Parathyroid adenoma (tissue), 2 donors: ENCODE results near the gene CLEC16A.

Experiments used
- H2AFZ ChIP-seq: fragments of 300-600 bp; sonication (generic); one replicate; pipeline ENCODE4 v1.7.0; 2017; ENCODE audit warnings: antibody characterized with exemption, mild to moderate bottlenecking
- H3K27ac ChIP-seq: fragments of 300-600 bp; sonication (generic); one replicate; pipeline ENCODE4 v1.7.0; 2017
- H3K27me3 ChIP-seq: fragments of 300-600 bp; sonication (generic); one replicate; pipeline ENCODE4 v1.7.0; 2017; ENCODE audit warnings: low read length; ENCODE audit not compliant: control insufficient read depth, insufficient read depth
- H3K36me3 ChIP-seq: fragments of 300-600 bp; sonication (generic); one replicate; pipeline ENCODE4 v1.7.0; 2017; ENCODE audit warnings: low read length; ENCODE audit not compliant: control insufficient read depth, insufficient read depth
- H3K4me1 ChIP-seq: fragments of 300-600 bp; sonication (generic); one replicate; pipeline ENCODE4 v1.7.0; 2017; ENCODE audit warnings: control low read depth
- H3K4me2 ChIP-seq: fragments of 300-600 bp; sonication (generic); one replicate; pipeline ENCODE4 v1.7.0; 2017; ENCODE audit warnings: low read length
- H3K4me3 ChIP-seq: fragments of 300-600 bp; sonication (generic); one replicate; pipeline ENCODE4 v1.7.0; 2017; ENCODE audit warnings: low read depth, low read length
- H3K79me2 ChIP-seq: fragments of 300-600 bp; sonication (generic); one replicate; pipeline ENCODE4 v1.7.0; 2017; ENCODE audit warnings: control low read depth
- H3K9ac ChIP-seq: fragments of 300-600 bp; sonication (generic); one replicate; pipeline ENCODE4 v1.7.0; 2017; ENCODE audit warnings: mild to moderate bottlenecking
- H3K9me3 ChIP-seq: fragments of 300-600 bp; sonication (generic); one replicate; pipeline ENCODE4 v1.7.0; 2017; ENCODE audit warnings: low read length; ENCODE audit not compliant: control insufficient read depth
- TF ChIP-seq, protein P1 (sequence below): fragments of 300-600 bp; sonication (generic); IDR thresholded peaks from one replicate; pipeline ENCODE4 v1.7.0; 2017; ENCODE audit warnings: antibody characterized with exemption, mild to moderate bottlenecking
- donor health status: primary hyperparathyroidism.

CLEC16A gene

GRCh38 chr16:11126399-11127054 lies 182.2 kb downstream of the CLEC16A start:
- H3K9ac ChIP-seq, result no peak overlapping the region
- H2AFZ ChIP-seq, result no peak overlapping the region
- no peak overlapping the region for H3K27ac ChIP-seq
- TF ChIP-seq, protein P1, sequence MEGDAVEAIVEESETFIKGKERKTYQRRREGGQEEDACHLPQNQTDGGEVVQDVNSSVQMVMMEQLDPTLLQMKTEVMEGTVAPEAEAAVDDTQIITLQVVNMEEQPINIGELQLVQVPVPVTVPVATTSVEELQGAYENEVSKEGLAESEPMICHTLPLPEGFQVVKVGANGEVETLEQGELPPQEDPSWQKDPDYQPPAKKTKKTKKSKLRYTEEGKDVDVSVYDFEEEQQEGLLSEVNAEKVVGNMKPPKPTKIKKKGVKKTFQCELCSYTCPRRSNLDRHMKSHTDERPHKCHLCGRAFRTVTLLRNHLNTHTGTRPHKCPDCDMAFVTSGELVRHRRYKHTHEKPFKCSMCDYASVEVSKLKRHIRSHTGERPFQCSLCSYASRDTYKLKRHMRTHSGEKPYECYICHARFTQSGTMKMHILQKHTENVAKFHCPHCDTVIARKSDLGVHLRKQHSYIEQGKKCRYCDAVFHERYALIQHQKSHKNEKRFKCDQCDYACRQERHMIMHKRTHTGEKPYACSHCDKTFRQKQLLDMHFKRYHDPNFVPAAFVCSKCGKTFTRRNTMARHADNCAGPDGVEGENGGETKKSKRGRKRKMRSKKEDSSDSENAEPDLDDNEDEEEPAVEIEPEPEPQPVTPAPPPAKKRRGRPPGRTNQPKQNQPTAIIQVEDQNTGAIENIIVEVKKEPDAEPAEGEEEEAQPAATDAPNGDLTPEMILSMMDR, result no peak
- H3K36me3 ChIP-seq, result no peaks in the 10 kb centered on the region
- H3K4me2 ChIP-seq, result no peak overlapping the region
- no peaks in the 10 kb centered on the region for H3K9me3 ChIP-seq
- no peak overlapping the region for H3K4me3 ChIP-seq
- no peaks in the 10 kb centered on the region for H3K27me3 ChIP-seq
- no peaks in the 10 kb centered on the region for H3K79me2 ChIP-seq
- no peaks in the 10 kb centered on the region for H3K4me1 ChIP-seq

DNA sequence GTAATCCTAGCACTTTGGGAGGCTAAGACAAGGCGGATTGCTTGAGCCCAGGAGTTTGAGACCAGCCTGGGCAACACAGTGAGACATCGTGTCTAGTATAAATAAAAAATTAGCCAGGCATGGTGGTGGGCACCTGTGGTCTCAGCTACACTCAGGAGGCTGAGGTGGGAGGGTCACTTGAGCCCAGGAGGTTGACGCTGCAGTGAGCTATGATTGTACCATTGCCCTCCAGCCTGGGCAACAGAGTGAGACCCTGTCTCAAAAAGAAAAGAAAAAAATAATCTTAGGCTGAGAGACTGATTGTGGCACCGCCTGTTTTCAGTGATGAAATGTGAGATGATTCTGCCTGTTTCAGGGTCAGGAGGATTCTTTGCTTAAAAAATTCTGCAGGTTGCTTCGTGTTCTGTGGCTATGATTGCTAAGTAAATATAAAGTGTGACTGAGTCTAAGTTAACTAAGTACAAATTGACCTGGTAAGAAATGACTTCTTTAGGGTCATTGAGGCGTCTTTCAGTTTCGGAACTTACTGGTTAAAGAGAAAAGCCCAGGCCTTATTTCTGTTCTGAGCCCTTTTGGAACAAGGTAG lies 183.3 kb downstream of the CLEC16A start:
- TF ChIP-seq, protein P1, result no peak
- Histone ChIP-seq H3K27me3 (no peaks in the 10 kb centered on the region), H3K27ac (no peak overlapping the region), H3K9me3 (no peaks in the 10 kb centered on the region), H3K79me2 (no peaks in the 10 kb centered on the region), H3K9ac (no peak overlapping the region), H3K4me3 (no peak overlapping the region), H3K4me2 (no peak overlapping the region), H3K4me1 (no peaks in the 10 kb centered on the region), H3K36me3 (no peaks in the 10 kb centered on the region), H2AFZ (no peak overlapping the region)

- peaks cover 2% of the 10 kb centered on the region for H3K4me1 ChIP-seq
- no peak overlapping the region for H2AFZ ChIP-seq
- H3K36me3 ChIP-seq, result no peaks in the 10 kb centered on the region
- no peaks in the 10 kb centered on the region for H3K27me3 ChIP-seq
- H3K4me3 ChIP-seq, result no peak overlapping the region
- H3K4me2 ChIP-seq, result no peak overlapping the region
- no peaks in the 10 kb centered on the region for H3K79me2 ChIP-seq
- TF ChIP-seq, protein P1, result no peak
- H3K27ac ChIP-seq, result no peak overlapping the region
- no peak overlapping the region for H3K9ac ChIP-seq
- H3K9me3 ChIP-seq, result no peaks in the 10 kb centered on the region
Observed at GRCh38 chr16:11128211-11129141, 184.1 kb downstream of the CLEC16A start.

- H3K79me2 ChIP-seq, result peaks cover 2% of the 10 kb centered on the region
- no peak overlapping the region for H3K4me2 ChIP-seq
- no peak overlapping the region for H2AFZ ChIP-seq
- H3K9me3 ChIP-seq, result no peaks in the 10 kb centered on the region
- TF ChIP-seq, protein P1, result no peak
- H3K27me3 ChIP-seq, result no peaks in the 10 kb centered on the region
- H3K4me3 ChIP-seq, result no peak overlapping the region
- no peak overlapping the region for H3K9ac ChIP-seq
- no peaks in the 10 kb centered on the region for H3K36me3 ChIP-seq
- no peak overlapping the region for H3K27ac ChIP-seq
- H3K4me1 ChIP-seq, result peaks cover 5% of the 10 kb centered on the region
Observed at GRCh38 chr16:11129378-11129781, 185.0 kb downstream of the CLEC16A start.
